HG03196 (cell line): ENCODE measurements around the gene FXYD7.

Experiments used
- ATAC-seq: cut with Tn5 transposase; IDR thresholded peaks from one replicate; pipeline ENCODE4 v1.9.1; 2021; ENCODE audit not compliant: unreplicated experiment

FXYD7 gene

GRCh38 chr19:35109395-35110112, 33.5 kb upstream of the FXYD7 start:
- no peak for ATAC-seq

GRCh38 chr19:35110974-35111373, 32.1 kb upstream of the FXYD7 start:
- ATAC-seq: no peak

- no peak for ATAC-seq
These were observed 29.9 kb upstream of the FXYD7 start for GRCh38 chr19:35112995-35113688.

- no peak for ATAC-seq
These were observed 28.5 kb upstream of the FXYD7 start for GRCh38 chr19:35114353-35115176.

GRCh38 chr19:35115177-35115951, 27.7 kb upstream of the FXYD7 start, which contains the start of gene FXYD3:
Gene FXYD3 (plus strand): TSS chr19:35115823. CDS start chr19:35119377, 3,554 bp downstream.
- no peak for ATAC-seq

- ATAC-seq: no peak
These were observed 26.8 kb upstream of the FXYD7 start for GRCh38 chr19:35116072-35116801.

GRCh38 chr19:35117116-35117515, 25.9 kb upstream of the FXYD7 start:
- ATAC-seq: no peak

- no peak for ATAC-seq
These were observed 25.3 kb upstream of the FXYD7 start for GRCh38 chr19:35117799-35118198.

- no peak for ATAC-seq
These were observed 24.6 kb upstream of the FXYD7 start for GRCh38 chr19:35118268-35119020.

GRCh38 chr19:35119091-35119490, 24.0 kb upstream of the FXYD7 start:
- no peak for ATAC-seq

GRCh38 chr19:35119578-35120155, 23.4 kb upstream of the FXYD7 start:
- no peak for ATAC-seq

- ATAC-seq: no peak
These were observed 22.6 kb upstream of the FXYD7 start for GRCh38 chr19:35120492-35120891.

- ATAC-seq: no peak
These were observed 22.2 kb upstream of the FXYD7 start for GRCh38 chr19:35120898-35121297.

GRCh38 chr19:35122687-35123551, 20.1 kb upstream of the FXYD7 start:
- ATAC-seq: no peak

GRCh38 chr19:35123573-35123972, 19.5 kb upstream of the FXYD7 start:
- ATAC-seq: no peak

GRCh38 chr19:35124098-35125060, 18.7 kb upstream of the FXYD7 start:
- ATAC-seq: peak; percentile 54

GRCh38 chr19:35125270-35125717, 17.8 kb upstream of the FXYD7 start:
- ATAC-seq: no peak
